ENCODE results near the gene NANOS1.
"Not testable (repeated sequence)": the region's sequence is repeated elsewhere in the genome, so short reads cannot be mapped to it uniquely, and the experiment has no call there.

Gene NANOS1

DNA sequence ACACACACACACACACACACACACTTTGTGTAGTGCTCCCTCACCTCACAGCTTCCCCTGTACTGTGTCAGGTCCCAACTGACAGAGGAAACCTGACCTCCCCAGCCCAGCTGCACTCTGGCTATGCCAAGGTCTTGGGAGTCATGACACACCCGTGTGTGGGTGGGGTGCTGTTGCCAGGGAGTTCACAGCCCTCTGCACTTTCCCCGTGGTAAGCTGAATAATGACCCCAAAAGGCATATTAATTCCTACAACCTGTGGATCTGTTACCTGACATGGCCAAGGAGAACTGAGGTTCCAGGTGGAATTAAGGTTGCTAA lies 8.9 kb upstream of the NANOS1 start:
- no peak for DNase-seq

DNA sequence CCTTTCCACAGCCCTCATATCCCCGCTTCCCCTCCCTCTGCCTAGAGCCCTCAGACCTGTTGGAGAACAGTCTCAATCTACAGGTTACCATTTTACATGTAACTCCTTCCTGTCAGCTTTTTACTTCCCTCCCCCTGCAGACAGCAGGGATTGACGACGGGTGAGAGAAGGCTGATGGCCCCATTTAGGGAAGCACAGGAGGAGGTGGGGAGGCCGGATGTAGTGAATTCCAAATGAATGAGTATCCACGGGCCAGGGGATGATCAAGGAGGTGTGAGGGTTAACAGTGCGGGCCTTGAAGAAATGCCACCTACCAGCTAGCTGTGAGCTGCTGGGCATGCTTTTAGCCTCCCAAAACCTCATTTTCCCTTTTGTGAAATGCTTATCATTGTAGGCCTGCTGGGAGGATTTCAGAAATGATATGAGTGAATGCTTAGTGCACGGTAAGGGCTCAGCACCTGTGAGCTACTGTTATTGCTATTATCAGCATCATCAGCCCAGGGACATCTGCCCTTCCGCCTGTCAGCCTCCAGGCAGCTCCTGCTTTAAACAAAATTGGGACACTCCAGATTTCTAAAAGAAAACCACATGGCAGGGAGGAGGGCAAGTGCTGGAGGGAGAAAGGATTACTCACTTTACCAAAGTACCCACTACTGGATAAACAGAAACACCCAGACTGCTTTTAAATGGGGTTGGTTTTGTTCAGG lies 6.5 kb upstream of the NANOS1 start:
- DNase-seq, result no peak

DNA sequence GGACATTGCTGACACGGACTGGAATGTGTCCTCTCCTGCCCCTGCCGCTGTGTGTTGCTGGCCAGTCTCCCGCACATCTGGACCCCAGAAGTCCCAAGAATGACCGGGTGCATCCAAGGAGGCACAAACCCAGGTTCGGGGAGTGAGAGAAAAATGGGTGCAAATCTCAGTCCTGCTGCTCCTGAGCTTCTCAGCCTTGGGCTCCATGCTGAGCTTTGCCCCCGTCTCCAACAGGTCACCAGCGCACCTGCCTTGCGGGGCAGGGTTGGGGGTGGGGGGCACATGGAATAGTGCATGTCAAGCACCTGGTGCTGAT lies 6.0 kb upstream of the NANOS1 start:
- DNase-seq, result no peak

DNA sequence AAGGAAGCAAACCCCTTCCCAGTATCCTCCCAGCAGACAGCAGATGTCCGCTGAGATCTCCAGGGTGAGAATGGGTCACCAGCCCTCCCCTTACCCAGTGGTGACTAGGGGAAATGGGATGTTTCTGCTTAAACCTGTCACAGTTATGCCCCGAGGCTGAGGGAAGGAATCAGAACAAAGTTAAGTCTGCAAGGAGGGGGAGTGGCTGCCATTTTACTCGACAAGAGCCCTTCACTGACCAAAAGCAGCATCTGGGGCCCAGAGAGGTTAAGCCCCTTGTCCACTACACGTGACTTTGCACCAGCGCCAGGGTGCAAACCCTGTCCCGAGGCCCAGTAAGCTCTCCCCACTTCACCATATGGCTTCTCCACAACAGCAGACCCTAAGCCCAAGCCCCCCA lies 4.6 kb upstream of the NANOS1 start:
- DNase-seq, result no peak

DNA sequence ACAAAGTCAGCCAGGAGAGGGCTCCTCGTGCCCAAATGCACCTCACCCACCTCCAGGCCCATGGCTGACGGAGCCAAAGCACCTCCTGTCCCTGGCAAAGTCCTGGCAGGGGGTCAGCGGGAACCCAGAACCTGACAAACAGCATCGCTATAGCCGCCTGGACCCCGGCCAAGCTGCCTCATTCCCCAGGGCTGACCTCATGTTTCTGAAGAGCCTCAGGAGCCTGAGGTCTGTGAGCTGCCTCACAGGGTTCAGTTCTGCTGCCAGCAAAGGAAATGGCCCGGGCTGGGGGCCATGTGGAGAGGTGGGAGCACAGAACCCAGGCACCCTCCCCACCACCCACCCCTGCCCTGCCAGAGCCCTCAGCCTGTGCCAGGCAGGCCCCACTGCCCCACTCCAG lies 4.2 kb upstream of the NANOS1 start:
- DNase-seq, result no peak

DNA sequence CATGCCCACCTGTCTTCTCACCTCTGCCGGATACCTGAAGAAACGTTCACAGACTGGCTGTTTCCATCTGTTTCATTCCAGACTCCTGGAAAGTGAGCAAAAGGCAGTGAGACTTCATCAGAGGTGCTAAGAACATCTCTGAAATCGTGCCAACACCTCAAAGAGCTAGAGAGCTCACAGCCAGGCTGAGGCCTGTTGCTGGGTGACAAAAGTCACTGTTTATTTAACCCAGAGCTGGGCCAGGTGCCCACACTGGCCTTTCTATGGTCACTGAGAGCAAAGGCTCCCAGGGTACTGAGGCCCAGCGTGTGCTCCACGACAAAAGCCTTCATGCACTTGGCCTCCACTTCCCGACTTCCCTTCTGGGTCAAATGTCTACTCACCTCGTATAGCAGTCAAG lies 3.7 kb upstream of the NANOS1 start:
- DNase-seq, result no peak

DNA sequence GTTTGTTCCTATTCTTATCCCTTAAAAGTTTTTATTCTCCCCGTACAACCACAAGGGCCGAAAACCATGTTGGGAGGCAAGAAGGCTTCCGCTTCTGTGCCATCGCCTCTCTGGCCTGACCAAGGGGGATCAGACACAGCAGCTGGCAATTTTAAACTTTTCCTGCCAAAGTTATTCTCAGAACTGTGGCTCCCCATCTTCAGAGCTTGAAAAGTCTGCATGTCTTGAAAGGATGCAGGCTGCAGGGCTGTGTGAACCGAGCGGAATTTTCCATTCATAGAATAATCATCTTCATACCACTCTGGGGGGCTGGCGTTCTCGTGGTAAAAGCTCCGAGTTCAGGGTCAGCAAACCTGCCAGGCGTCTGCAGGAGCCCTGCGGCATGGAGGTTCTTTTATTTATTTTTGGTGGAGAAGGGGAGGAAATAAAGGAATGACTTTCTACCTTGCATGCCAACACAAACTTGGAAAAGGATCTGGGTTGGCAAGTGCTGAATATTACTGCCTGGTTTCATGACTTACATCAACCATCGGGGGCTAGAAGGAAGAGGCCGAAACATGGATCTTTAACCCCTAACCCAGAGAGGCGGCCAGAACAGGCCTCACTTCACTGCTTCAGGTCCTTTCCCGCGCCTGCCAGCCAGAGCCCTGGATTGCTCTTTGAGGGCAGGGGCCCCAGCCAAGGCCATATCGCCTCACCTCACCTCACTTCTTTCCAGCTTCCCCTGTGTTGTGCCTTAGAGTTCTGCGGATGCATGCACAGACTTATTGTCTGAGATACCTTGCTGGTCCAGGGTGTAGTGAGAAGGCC lies 3.0 kb upstream of the NANOS1 start:
- DNase-seq, result no peak

DNA sequence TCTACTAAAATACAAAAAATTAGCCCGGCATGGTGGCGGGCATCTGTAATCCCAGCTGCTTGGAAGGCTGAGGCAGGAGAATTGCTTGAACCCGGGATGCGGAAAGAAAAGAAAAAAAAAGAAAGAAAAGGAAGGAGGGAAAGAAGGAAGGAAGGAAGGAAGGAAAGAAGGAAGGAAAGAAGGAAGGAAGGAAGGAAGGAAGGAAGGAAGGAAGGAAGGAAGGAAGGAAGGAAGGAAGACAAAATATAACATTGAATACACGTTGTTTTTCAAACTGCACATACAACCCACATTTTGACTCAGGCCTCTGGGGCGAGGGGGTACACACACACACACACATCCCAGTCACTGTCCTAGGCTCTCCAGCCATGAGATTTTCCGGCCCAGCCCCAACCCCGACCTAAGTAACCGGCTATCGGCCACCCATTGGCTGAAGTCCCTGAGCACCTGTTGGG lies 1.0 kb upstream of the NANOS1 start:
- not testable (repeated sequence) for DNase-seq

DNA sequence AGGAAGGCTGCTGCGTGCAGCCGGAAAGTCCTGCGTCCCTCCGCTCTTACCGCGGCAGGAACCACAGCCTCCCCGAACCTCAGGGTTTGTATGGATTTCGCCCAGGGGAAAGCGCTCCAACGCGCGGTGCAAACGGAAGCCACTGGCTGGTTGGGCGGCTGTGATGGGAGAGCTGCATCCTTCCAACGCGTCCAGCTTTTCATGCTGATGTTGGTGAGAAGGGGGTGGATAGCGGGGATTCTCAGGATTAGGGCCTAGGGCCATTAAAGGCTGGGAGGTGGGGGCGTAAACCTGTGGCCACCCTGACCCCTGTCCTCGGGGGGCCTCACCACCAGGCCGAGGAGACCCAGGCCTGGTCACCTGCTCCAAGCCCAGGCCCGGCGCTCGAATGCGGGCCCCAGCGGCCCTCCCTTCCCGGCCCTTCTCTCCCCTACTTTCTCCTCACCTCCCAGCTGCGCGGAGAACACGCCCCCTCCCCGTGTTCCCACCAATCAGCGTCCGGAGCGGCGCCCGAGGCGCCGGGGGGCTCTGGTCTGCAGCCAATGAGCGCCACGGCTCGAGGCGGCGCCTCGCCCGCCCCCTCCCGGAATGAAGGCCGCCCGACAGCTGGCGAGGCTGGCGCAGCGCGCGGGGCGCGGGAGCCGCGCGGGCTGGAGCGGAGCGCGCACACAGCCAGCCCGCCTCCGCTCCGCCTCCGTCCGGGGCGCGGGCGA lies 458 bp upstream of the NANOS1 start:
- DNase-seq, result no peak

DNA sequence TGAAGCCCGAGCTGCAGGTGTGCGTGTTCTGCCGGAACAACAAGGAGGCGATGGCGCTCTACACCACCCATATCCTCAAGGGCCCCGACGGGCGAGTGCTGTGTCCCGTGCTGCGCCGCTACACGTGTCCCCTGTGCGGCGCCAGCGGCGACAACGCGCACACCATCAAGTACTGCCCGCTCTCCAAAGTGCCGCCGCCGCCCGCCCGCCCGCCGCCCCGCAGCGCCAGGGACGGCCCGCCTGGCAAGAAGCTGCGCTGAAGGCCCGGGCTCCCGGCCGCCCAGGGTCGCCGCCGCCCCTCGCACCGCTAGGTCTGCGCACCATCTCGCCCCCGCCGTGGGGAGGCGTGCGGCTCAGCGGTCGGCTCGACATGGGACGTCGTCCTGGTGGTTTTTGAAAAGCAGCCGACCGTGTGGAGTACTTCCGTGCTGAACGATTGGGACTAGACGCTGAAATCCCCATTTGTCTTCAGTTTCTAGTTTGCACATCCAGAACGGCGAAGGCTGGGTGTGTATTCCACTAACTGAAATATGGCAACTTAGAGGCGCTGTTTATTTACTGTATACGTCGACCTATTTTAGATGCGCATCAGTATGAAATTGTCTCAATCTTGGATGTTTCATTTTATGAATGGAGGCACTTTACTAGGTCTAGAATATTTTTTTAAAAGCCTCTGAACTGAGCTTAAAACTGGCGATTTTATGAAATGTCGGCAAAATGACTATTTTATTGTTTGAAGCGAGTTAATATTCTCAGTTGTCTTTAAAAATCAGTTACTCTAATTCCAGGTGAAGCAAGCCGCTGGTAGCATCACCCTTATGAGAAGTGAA lies 1.1 kb downstream of the NANOS1 start:
- DNase-seq, result no peak

DNA sequence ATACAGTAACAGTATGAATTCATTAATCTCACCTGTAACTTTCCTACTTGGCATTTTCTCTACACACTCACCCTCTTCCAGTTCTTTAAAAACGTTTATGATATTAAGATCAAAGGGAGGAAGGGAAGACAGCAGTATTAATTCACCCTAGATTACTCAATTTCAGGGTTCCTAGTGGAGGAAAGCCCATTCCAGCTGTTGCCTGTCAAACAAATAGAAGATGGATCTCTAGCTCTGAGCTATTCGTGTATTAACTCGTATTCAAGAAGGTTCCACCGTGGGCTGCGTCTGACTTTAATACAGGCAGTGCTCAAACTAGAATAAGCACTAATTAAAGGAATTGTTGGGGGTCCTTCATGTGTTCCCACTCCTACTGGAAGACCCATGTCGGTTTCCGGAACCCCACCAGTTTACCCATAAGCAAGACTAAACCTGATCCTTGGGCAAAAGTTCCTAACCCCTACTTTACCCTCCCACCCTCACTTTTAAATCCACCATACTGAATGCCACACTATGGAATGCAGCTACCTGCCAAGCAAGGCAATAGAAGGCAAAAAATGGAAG lies 2.1 kb downstream of the NANOS1 start:
- no peak for DNase-seq

DNA sequence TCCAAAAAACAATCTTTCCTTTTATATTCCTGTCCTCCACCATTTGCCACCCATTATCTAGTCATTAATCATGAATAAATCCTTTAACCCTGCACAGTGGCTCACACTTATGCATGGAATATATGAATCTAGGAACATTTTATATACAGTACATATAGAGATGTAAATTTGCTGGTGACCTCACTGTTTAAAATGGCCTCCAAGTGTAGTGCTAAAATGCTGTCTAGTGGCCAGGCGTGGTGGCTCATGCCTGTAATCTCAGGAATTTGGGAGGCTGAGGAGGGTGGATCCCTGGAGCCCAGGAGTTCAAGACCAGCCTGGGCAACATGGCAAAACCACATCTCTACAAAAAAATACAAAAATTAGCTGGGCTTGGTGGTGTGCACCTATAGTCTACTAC lies 9.6 kb downstream of the NANOS1 start:
- DNase-seq, result no peak

DNA sequence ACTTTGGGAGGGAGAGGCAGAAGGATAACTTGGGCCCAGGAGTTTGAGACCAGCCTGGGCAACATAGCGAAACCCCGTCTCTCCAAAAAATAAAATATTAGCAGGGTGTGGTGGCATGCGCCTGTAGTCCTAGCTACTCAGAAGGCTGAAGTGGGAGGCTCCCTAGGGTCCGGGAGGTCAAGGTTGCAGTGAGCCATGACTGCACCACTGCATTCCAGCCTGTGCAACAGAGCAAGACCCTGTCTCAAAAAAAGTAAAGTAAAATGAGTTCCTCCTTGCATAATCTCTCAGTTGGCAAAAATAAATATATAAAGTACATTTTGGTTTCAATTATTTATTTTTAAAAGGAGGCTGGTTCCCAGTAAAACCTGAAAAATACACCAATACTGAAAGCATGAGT lies 11.8 kb downstream of the NANOS1 start:
- DNase-seq, result no peak

DNA sequence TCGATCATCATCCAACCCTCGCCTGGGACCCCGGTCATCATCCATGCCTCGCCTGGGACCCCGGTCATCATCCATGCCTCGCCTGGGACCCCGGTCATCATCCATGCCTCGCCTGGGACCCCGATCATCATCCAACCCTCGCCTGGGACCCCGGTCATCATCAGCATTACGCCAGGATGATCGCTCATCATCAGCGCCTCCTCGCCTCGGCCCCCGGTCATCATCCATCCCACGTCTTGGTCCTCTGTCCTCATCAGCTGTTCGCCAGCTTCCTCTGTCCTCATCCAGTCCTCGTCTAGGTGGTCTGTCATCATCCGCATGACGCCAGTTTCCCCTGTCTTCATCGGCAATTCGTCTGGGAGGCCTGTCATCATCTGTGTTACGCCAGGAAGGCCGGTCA lies 12.7 kb downstream of the NANOS1 start:
- DNase-seq, result no peak

DNA sequence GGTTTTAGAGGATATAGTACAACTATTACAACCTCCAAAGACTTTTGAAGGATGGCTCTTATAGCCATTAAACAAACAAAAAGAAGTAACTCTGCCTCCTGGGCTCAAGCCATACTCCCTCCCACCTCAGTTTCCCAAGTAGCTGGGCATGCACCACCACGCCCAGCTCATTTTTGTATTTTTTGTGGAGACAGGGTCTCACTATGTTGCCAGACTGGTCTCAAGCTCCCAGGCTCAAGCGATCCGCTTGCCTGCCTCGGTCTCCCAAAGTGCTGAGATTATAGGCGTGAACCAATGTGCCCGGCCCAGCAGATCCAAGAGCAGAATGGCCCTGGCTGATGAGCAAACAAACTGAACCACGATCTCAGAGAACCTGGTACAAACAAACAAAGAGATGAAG lies 16.0 kb downstream of the NANOS1 start:
- no peak for DNase-seq

DNA sequence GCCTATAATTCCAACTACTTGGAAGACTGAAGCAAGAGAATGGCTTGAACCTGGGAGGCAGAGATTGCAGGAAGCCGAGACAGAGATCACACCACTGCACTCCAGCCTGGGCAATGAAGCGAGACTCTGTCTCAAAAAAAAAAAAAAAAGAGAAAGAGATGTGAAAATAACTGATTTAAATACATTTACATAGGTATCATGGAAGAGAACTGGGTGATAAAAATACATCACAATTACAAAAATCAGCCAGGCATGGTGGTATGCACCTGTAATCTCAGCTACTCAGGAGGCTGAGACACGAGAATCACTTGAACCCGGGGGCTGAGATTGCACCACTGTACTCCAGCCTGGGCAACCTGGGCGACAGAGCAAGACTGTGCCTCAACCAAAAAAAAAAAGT lies 19.8 kb downstream of the NANOS1 start:
- no peak for DNase-seq

DNA sequence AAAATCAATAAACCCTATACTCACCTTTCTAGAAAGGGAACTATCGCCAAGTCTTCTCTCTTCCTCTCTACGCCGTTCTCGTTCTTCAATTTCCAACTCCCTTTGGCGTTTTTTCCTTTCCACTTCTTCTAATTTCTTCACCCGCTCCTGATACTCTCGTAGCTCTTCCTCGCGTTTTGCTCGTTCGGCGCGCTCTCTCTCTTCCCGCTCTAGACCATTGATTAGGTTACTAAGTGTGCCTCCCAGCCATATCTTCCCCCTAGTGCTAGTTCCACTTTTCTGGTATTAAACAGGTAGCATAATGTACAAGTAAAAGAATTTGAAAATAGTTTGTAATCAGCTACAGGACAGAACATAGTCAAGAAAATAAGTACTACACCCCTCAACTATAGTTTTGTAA lies 20.3 kb downstream of the NANOS1 start:
- no peak for DNase-seq

DNA sequence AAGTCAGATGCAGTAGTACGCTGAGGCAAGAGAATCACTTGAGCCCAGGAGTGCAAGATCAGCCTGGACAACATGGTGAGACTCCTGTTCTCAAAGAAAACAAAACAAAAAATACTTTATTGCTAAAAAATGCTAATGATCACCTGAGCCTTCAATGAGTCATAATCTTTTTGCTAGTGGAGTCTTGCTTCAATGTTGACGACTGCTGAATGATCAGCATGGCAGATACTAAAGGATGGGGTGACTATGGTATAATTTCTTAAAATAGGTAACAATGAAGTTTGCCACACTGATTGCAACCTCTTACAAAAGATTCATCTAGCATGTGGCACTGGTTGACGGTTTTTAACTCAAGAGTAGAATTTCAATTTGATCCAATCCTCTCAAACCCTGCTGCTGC lies 22.3 kb downstream of the NANOS1 start:
- DNase-seq, result no peak

DNA sequence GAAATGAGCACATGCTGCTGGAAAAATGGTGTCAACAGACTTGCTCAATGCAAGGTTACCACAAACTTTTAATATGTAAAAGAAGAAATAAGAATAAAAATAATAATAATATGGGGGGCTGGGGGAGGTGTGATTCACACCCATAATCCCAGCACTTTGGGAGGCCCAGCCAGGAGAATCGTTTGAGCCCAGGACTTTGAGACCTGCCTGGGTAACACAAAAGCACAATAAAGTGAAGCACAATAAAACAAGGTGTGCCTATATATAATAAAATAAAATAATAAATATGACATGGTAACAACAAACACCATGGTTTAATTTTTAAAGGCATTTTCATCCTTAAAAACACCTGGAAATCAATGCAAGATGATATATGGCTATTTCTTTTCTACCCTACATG lies 26.0 kb downstream of the NANOS1 start:
- no peak for DNase-seq

DNA sequence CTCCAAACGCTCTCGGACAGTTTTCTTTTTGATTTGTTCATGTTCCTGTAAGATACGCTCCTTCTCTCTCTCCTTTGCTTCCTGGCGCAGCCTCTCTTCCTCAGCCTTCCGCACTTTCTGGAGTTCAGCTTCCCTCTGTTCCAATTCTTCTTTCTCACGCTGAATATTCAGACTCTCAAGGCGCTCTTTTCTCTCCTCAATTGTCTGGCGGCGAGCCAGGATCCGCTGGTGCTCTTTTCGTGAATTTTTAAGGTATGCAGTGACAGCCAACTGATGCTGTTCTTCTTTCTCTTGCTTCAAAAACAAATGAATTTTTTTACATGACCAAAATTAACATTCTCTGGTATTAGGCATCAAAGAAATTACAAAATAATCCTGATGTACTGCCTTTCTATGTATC lies 28.5 kb downstream of the NANOS1 start:
- no peak for DNase-seq

DNA sequence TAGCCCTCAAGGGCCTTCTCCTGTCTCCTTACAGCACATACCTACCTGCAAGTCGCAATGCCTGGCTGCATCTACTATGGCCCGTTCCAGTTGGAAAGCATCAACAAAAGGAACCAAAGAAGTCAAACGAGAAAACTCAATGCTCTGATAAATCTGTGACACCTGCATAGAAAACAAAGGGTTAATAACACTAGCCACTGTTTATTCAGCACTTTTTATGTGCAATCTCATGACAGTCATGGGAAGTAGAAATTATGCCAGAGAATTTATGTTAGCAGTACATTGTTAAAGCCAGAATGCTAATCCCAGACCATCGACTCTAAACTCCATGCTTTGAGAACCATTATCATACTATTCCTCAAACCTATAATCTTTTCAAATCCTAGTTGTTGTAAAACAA lies 30.0 kb downstream of the NANOS1 start:
- no peak for DNase-seq

DNA sequence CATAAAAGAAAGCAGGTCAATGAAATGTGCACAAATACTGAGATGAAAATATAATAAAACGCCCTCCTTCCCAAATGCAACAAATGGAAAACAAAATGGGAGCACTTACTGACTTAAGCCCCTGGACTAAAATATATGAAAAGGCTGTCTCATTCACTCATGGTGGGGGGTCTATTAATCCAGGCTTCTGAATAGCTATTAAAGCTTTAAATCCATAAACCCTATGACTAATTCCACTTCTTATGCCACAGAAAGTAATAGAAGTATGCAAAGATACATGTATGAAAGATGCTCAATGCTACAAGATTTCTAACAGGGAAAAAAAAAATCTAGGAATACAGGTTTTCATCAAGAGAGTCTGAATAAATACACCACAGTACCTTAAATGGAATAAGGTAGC lies 30.6 kb downstream of the NANOS1 start:
- no peak for DNase-seq

DNA sequence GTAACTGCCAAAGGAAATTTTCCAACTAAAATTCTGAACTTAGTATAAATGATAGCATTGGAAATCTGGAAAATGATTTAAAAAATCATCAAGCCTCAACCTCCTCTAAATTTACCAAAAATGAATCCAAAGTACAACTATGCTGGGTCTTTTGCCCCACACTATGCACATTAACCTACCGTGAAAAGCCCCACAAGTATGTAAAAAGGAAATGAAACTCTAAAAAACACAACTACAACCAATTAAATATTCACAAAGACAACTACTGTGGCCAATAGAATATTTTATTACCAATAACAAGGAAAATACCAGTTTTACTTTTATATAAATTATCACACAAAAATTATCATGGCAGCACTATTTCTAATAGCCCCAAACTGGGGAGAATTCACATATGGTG lies 31.8 kb downstream of the NANOS1 start:
- no peak for DNase-seq

Measured in NCI-H1694 (cell line).